ENCODE results near the gene RARS2. TPM values are rescaled to one million over a fixed set of nuclear protein-coding genes. Genes with fewer than 3 reads are reported as not detected.

The RARS2 gene
- total and polyA plus RNA-seq, 2 of the 8 experiments (the other 6 are each of a cell fraction or from before 2014, with no cell fraction given): 10.2 to 40.5 TPM

DNA sequence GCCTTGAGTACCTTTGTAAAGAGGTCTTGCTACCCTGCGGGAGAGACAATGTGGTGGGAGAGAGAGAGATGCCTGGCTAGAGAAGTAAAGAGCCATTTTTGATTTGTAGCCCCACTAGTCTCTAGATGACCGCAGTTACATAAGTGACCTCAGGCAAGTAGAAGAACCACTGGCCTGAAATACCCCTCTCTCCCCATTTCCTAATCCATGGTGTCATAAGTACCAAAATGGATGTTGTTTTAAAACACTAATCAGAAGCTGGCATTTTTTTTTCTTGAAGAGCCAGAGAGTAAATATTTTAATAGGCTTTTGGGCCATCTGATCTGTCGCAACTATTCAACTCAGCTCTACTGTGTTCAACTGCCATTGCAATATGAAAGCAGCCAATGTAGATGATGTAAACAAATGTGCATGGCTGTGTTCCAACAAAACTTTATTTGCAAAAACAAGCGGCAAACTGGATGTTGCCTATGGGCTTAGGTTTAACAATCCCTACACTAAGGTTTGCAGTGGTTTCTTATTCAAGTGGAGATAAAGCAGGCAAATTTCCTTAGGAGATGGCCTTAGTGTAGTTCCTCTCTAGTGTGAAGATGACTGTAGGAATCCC is 36.5 kb downstream of the RARS2 start:
- H2BK120ac ChIP-seq (replicated peaks; ENCODE audit: low read depth, low read length): no peak overlapping the region
- no peak overlapping the region for H2AFZ ChIP-seq (ENCODE audit: low read length)
- ChIA-PET POLR2A (ENCODE audit: partially characterized antibody) (no interaction called here), CTCF (ENCODE audit: partially characterized antibody) (interaction anchor here (1.0 kb wide), 1 partner anchor 109 kb away, joined by 3 read pairs; no protein-coding TSS in a partner anchor)
- H3K27ac ChIP-seq (ENCODE audit: low read depth, low read length): no peak overlapping the region
- H4K5ac ChIP-seq (ENCODE audit: insufficient read length, low read depth, low read length): no peak overlapping the region
- H3K9ac ChIP-seq (replicated peaks in 1 of 4; ENCODE audit: extremely low read depth in 1 of 4, low read depth in 3 of 4, low read length in 3 of 4): no peak overlapping the region
- no peak overlapping the region for H3K18ac ChIP-seq (ENCODE audit: extremely low read depth, low read length)
- no peak overlapping the region for H2BK20ac ChIP-seq (ENCODE audit: low read length)
- H3K79me2 ChIP-seq (ENCODE audit: control insufficient read depth in 1 of 2, insufficient read depth in 2 of 2, low read length in 2 of 2): no peaks in the 10 kb centered on the region
- peaks cover 2 to 58% (median 9%) of the 10 kb centered on the region in 4 experiments for H3K36me3 ChIP-seq (ENCODE audit: control insufficient read depth in 2 of 4, insufficient read depth in 4 of 4, low read length in 3 of 4)
- DNase-seq (ENCODE audit: low read depth in 1 of 2, low spot score in 2 of 2) (no peak), FAIRE-seq (no peak)
- no peak overlapping the region for H2BK12ac ChIP-seq (ENCODE audit: low read depth, low read length)
- H3K4me1 ChIP-seq (replicated peaks in 1 of 4; ENCODE audit: control insufficient read depth in 3 of 4, insufficient read depth in 4 of 4, low read length in 3 of 4): no peaks in the 10 kb centered on the region
- no peak overlapping the region for H4K91ac ChIP-seq (replicated peaks; ENCODE audit: insufficient read length, low read length)
- 90% methylated on average over 4 of the region's 4 CpGs; no CpG with 5 or more reads in 1 of the 2 experiments for whole genome bisulfite sequencing, 2 experiments (ENCODE audit: extremely low coverage in 1 of 2, insufficient coverage in 1 of 2, insufficient read length in 1 of 2, insufficient replicate concordance in 2 of 2, low coverage in 1 of 2, low lambda C conversion rate in 2 of 2, missing lambda C conversion rate in 1 of 2)
- H3K23me2 ChIP-seq (ENCODE audit: low read depth, low read length): no peaks in the 10 kb centered on the region
- no peaks in the 10 kb centered on the region for H3K9me3 ChIP-seq (ENCODE audit: insufficient read depth in 2 of 2, low read depth in 1 of 2, low read length in 1 of 2)
- H4K20me1 ChIP-seq (replicated peaks in 1 of 2; ENCODE audit: control insufficient read depth in 1 of 2, insufficient read depth in 2 of 2, low read length in 2 of 2): peaks cover 0 to 1% of the 10 kb centered on the region in 2 experiments
- H3K56ac ChIP-seq (replicated peaks; ENCODE audit: insufficient read length, low read depth, low read length): no peak overlapping the region
- H3K79me1 ChIP-seq (ENCODE audit: low read depth, low read length): no peaks in the 10 kb centered on the region
- no peak overlapping the region for H3K4me2 ChIP-seq (ENCODE audit: insufficient read depth in 1 of 2, low read depth in 2 of 2, low read length in 2 of 2)
- H3K27me3 ChIP-seq (replicated peaks in 1 of 4; ENCODE audit: control insufficient read depth in 3 of 4, extremely low read depth in 1 of 4, insufficient read depth in 3 of 4, low read length in 3 of 4): no peaks in the 10 kb centered on the region
- H3K4me3 ChIP-seq (ENCODE audit: extremely low read depth in 1 of 4, insufficient read depth in 2 of 4, low read depth in 3 of 4, low read length in 4 of 4): no peak overlapping the region
- no peak overlapping the region for H2BK5ac ChIP-seq (ENCODE audit: low read depth, low read length)
- TF ChIP-seq SIX5 (IDR thresholded peaks at IDR 0.05; ENCODE audit: low read depth, low read length): no peak
- no peak for TF ChIP-seq FOSL1 (IDR thresholded peaks at IDR 0.05; ENCODE audit: insufficient read depth, low read depth, low read length)
- no peak for TF ChIP-seq JUN (IDR thresholded peaks at IDR 0.05; ENCODE audit: low read depth, low read length)
- TF ChIP-seq BCL11A (IDR thresholded peaks at IDR 0.05; ENCODE audit: low read depth in 2 of 2, low read length in 2 of 2): no peak
- no peak overlapping the region for H3K23ac ChIP-seq (ENCODE audit: insufficient read length)
- H4K8ac ChIP-seq (ENCODE audit: extremely low read depth, insufficient read depth, low read length): no peak overlapping the region
- H2BK15ac ChIP-seq (ENCODE audit: low read length): no peak overlapping the region
- no peak overlapping the region for H2AK5ac ChIP-seq (ENCODE audit: low read depth, low read length)
- H3K14ac ChIP-seq (ENCODE audit: insufficient read length): no peak overlapping the region
- no peak overlapping the region for H3K4ac ChIP-seq (replicated peaks; ENCODE audit: insufficient read length, low read depth, low read length)

Measured in H1 (cell line).